GM18511 (cell line): ENCODE results near the gene FAM193A.
"Not testable (repeated sequence)": the region's sequence is repeated elsewhere in the genome, so short reads cannot be mapped to it uniquely, and the experiment has no call there.

Experiments
- ATAC-seq: cut with Tn5 transposase; IDR thresholded peaks from one replicate; pipeline ENCODE4 v1.9.1; 2021; ENCODE audit warnings: mild to moderate bottlenecking, moderate library complexity; ENCODE audit not compliant: unreplicated experiment

FAM193A gene

GRCh38 chr4:2763511-2763967 is 227.1 kb downstream of the FAM193A start:
- no peak for ATAC-seq

- ATAC-seq: no peak
Observed at GRCh38 chr4:2765832-2766526, 229.5 kb downstream of the FAM193A start.

- no peak for ATAC-seq
Observed at GRCh38 chr4:2767046-2767704, 230.7 kb downstream of the FAM193A start.

GRCh38 chr4:2767705-2768074 is 231.2 kb downstream of the FAM193A start:
- ATAC-seq: no peak

- no peak for ATAC-seq
Observed at GRCh38 chr4:2768124-2768523, 231.7 kb downstream of the FAM193A start.

- no peak for ATAC-seq
Observed at GRCh38 chr4:2768921-2769336, 232.5 kb downstream of the FAM193A start.

- ATAC-seq: no peak
Observed at GRCh38 chr4:2771264-2771663, 234.8 kb downstream of the FAM193A start.

GRCh38 chr4:2780643-2781042 is 244.2 kb downstream of the FAM193A start:
- not testable (repeated sequence) for ATAC-seq

- no peak for ATAC-seq
Observed at GRCh38 chr4:2781911-2782310, 245.5 kb downstream of the FAM193A start.
